Type B pancreatic cell (in vitro differentiated cells): Measurements from ENCODE around the gene LOX. TPM values are rescaled to one million over a fixed set of nuclear protein-coding genes. Genes with fewer than 3 reads are reported as not detected.

Experiments used
- DNase-seq: peaks from one replicate; pipeline ENCODE4 v3.0.0; 2021; ENCODE audit warnings: mixed read lengths; ENCODE audit not compliant: unreplicated experiment; ENCODE audit errors: extremely low spot score
- H3K27ac Mint-ChIP-seq: 2 replicates; pipeline ENCODE4 v1.8.0; 2021; ENCODE audit warnings: mild to moderate bottlenecking, mixed read lengths
- H3K27me3 Mint-ChIP-seq: 2 replicates; pipeline ENCODE4 v1.8.0; 2021; ENCODE audit warnings: mixed read lengths
- H3K36me3 Mint-ChIP-seq: 2 replicates; pipeline ENCODE4 v1.8.0; 2021; ENCODE audit warnings: mixed read lengths
- H3K4me1 Mint-ChIP-seq: one replicate; pipeline ENCODE4 v1.8.0; 2021; ENCODE audit warnings: mixed read lengths; ENCODE audit not compliant: unreplicated experiment
- H3K4me3 Mint-ChIP-seq: 2 replicates; pipeline ENCODE4 v1.8.0; 2021; ENCODE audit warnings: mild to moderate bottlenecking, mixed read lengths
- H3K9me3 Mint-ChIP-seq: 2 replicates; pipeline ENCODE4 v1.8.0; 2021; ENCODE audit warnings: mixed read lengths
- CTCF ChIP-seq: fragments of 200-600 bp; sonication (generic); conservative IDR thresholded peaks from 2 replicates; pipeline ENCODE4 v1.5.0; 2021; ENCODE audit warnings: antibody characterized with exemption, mild to moderate bottlenecking
- total RNA-seq: library from RNA; stranded (reverse); gene quantifications from 2 replicates; pipeline ENCODE4 v1.2.1, GENCODE V29; 2021; ENCODE audit warnings: low replicate concordance

Gene LOX
- total RNA-seq, 1 donor from 2014 or later = 6.6 TPM

- peaks cover 8% of the 10 kb centered on the region for H3K4me1 Mint-ChIP-seq
- H3K36me3 Mint-ChIP-seq = no peaks in the 10 kb centered on the region
- no peak for DNase-seq
- H3K27me3 Mint-ChIP-seq = no peaks in the 10 kb centered on the region
- no peak for TF ChIP-seq CTCF
- no peak overlapping the region for H3K4me3 Mint-ChIP-seq
- H3K27ac Mint-ChIP-seq = no peak overlapping the region
- no peaks in the 10 kb centered on the region for H3K9me3 Mint-ChIP-seq
These were observed 36.4 kb upstream of the LOX start for GRCh38 chr5:122114501-122114900.

- no peak overlapping the region for H3K4me3 Mint-ChIP-seq
These were observed 34.9 kb upstream of the LOX start for GRCh38 chr5:122112733-122113558.

GRCh38 chr5:122112063-122112462 lies 34.0 kb upstream of the LOX start:
- Mint-ChIP-seq H3K36me3 (no peaks in the 10 kb centered on the region), H3K4me1 (peaks cover 8% of the 10 kb centered on the region), H3K9me3 (no peaks in the 10 kb centered on the region), H3K4me3 (no peak overlapping the region), H3K27me3 (peaks cover 7% of the 10 kb centered on the region), H3K27ac (no peak overlapping the region)
- DNase-seq = no peak
- no peak for TF ChIP-seq CTCF

More at GRCh38 chr5:122112733-122113558, 34.9 kb upstream of the LOX start:
- Mint-ChIP-seq H3K27me3 (peaks cover 3% of the 10 kb centered on the region), H3K36me3 (no peaks in the 10 kb centered on the region), H3K9me3 (no peaks in the 10 kb centered on the region), H3K4me1 (peaks cover 8% of the 10 kb centered on the region), H3K27ac (no peak overlapping the region)
- no peak for DNase-seq
- TF ChIP-seq CTCF = no peak

- no peak for TF ChIP-seq CTCF
- DNase-seq = no peak
- no peaks in the 10 kb centered on the region for H3K9me3 Mint-ChIP-seq
- H3K4me3 Mint-ChIP-seq = no peak overlapping the region
- H3K27me3 Mint-ChIP-seq = peaks cover 7% of the 10 kb centered on the region
- no peaks in the 10 kb centered on the region for H3K36me3 Mint-ChIP-seq
- H3K27ac Mint-ChIP-seq = no peak overlapping the region
- H3K4me1 Mint-ChIP-seq = peaks cover 8% of the 10 kb centered on the region
These were observed 33.4 kb upstream of the LOX start for GRCh38 chr5:122111460-122111859.

GRCh38 chr5:122110987-122111386 lies 32.9 kb upstream of the LOX start:
- Mint-ChIP-seq H3K9me3 (no peaks in the 10 kb centered on the region), H3K36me3 (no peaks in the 10 kb centered on the region), H3K27me3 (peaks cover 7% of the 10 kb centered on the region), H3K4me1 (peaks cover 8% of the 10 kb centered on the region), H3K27ac (no peak overlapping the region), H3K4me3 (no peak overlapping the region)
- DNase-seq = no peak
- TF ChIP-seq CTCF = no peak
